ENCODE results near the gene HECW1.
"Not testable (repeated sequence)": the region's sequence is repeated elsewhere in the genome, so short reads cannot be mapped to it uniquely, and the experiment has no call there.

HECW1 gene

GRCh38 chr7:43470110-43470509 lies 357.7 kb downstream of the HECW1 start:
- DNase-seq (ENCODE audit: low spot score): no peak

GRCh38 chr7:43475983-43476382 lies 363.5 kb downstream of the HECW1 start:
- no peak for DNase-seq (ENCODE audit: low spot score)

- no peak for DNase-seq (ENCODE audit: low spot score)
Observed at GRCh38 chr7:43476896-43477295, 364.4 kb downstream of the HECW1 start.

GRCh38 chr7:43479042-43479441 lies 366.6 kb downstream of the HECW1 start:
- DNase-seq (ENCODE audit: low spot score): no peak

GRCh38 chr7:43479543-43479942 lies 367.1 kb downstream of the HECW1 start:
- DNase-seq (ENCODE audit: low spot score): no peak

- DNase-seq (ENCODE audit: low spot score): no peak
Observed at GRCh38 chr7:43480581-43480980, 368.1 kb downstream of the HECW1 start.

- no peak for DNase-seq (ENCODE audit: low spot score)
Observed at GRCh38 chr7:43481902-43482678, 369.6 kb downstream of the HECW1 start.

- DNase-seq (ENCODE audit: low spot score): no peak
Observed at GRCh38 chr7:43482679-43483252, 370.3 kb downstream of the HECW1 start.

GRCh38 chr7:43484678-43485395 lies 372.4 kb downstream of the HECW1 start:
- peak; percentile 3 for DNase-seq (ENCODE audit: low spot score)

- no peak for DNase-seq (ENCODE audit: low spot score)
Observed at GRCh38 chr7:43485580-43485979, 373.1 kb downstream of the HECW1 start.

GRCh38 chr7:43486008-43486407 lies 373.6 kb downstream of the HECW1 start:
- not testable (repeated sequence) for DNase-seq (ENCODE audit: low spot score)

GRCh38 chr7:43486634-43487033 lies 374.2 kb downstream of the HECW1 start:
- DNase-seq (ENCODE audit: low spot score): no peak

GRCh38 chr7:43487731-43488073 lies 375.3 kb downstream of the HECW1 start:
- DNase-seq (ENCODE audit: low spot score): no peak

GRCh38 chr7:43489257-43489656 lies 376.8 kb downstream of the HECW1 start:
- peak; percentile 14 for DNase-seq (ENCODE audit: low spot score)

- DNase-seq (ENCODE audit: low spot score): no peak
Observed at GRCh38 chr7:43490016-43490415, 377.6 kb downstream of the HECW1 start.

GRCh38 chr7:43491123-43491522 lies 378.7 kb downstream of the HECW1 start:
- DNase-seq (ENCODE audit: low spot score): no peak

GRCh38 chr7:43491984-43492383 lies 379.5 kb downstream of the HECW1 start:
- no peak for DNase-seq (ENCODE audit: low spot score)

GRCh38 chr7:43492896-43493295 lies 380.4 kb downstream of the HECW1 start:
- no peak for DNase-seq (ENCODE audit: low spot score)

GRCh38 chr7:43495572-43495971 lies 383.1 kb downstream of the HECW1 start:
- no peak for DNase-seq (ENCODE audit: low spot score)

- no peak for DNase-seq (ENCODE audit: low spot score)
Observed at GRCh38 chr7:43496596-43496995, 384.1 kb downstream of the HECW1 start.

GRCh38 chr7:43501870-43502269 lies 389.4 kb downstream of the HECW1 start:
- DNase-seq (ENCODE audit: low spot score): no peak

GRCh38 chr7:43502941-43503340 lies 390.5 kb downstream of the HECW1 start:
- no peak for DNase-seq (ENCODE audit: low spot score)

GRCh38 chr7:43505412-43505811 lies 393.0 kb downstream of the HECW1 start:
- DNase-seq (ENCODE audit: low spot score): no peak

Measured in ecto neural progenitor cell (in vitro differentiated cells).